GM18526 (cell line): ENCODE results near the gene C16orf90.
A peak's percentile ranks its signal among the peaks of the same experiment; 100 is the strongest.

Experiments
- POLR2A ChIP-seq: IDR thresholded peaks from 3 replicates; pipeline ENCODE4 v1.6.1; 2011; ENCODE audit not compliant: insufficient read length; ENCODE audit errors: extremely low read depth

C16orf90 gene

GRCh38 chr16:3460121-3460520, 35.2 kb downstream of the C16orf90 start:
- TF ChIP-seq POLR2A, result no peak

- TF ChIP-seq POLR2A, result no peak
Measured at GRCh38 chr16:3459401-3460090, 35.7 kb downstream of the C16orf90 start.

- TF ChIP-seq POLR2A, result peak; percentile 19
Measured at GRCh38 chr16:3458852-3459361, 36.4 kb downstream of the C16orf90 start.

- TF ChIP-seq POLR2A, result no peak
Measured at GRCh38 chr16:3458278-3458851, 36.9 kb downstream of the C16orf90 start.

- peak; percentile 67 for TF ChIP-seq POLR2A
Measured at GRCh38 chr16:3457434-3458252, 37.6 kb downstream of the C16orf90 start.

GRCh38 chr16:3454631-3455147, 40.6 kb downstream of the C16orf90 start:
- TF ChIP-seq POLR2A, result no peak

GRCh38 chr16:3454093-3454492, 41.2 kb downstream of the C16orf90 start:
- no peak for TF ChIP-seq POLR2A

GRCh38 chr16:3444032-3444388, 51.3 kb downstream of the C16orf90 start:
- TF ChIP-seq POLR2A, result no peak
